HL-60 (cell line): ENCODE data around the gene ARHGAP26.

ENCODE experiments used
- DNase-seq, 2 experiments: peaks; one replicate each; pipeline ENCODE4 v3.0.0-alpha.2; 2010 to 2020; ENCODE audit warnings: low read depth in 1 of 2, low spot score in 1 of 2
- H3K27ac ChIP-seq: fragments of 250-450 bp; sonication (Bioruptor Pico); replicated peaks from 2 replicates; pipeline ENCODE4 v1.5.1; 2020; ENCODE audit warnings: mild to moderate bottlenecking, moderate library complexity
- H3K27me3 ChIP-seq: fragments of 250-450 bp; sonication (Bioruptor Pico); 2 replicates; pipeline ENCODE4 v1.5.1; 2021; ENCODE audit warnings: mild to moderate bottlenecking, moderate library complexity; ENCODE audit not compliant: insufficient read depth, poor library complexity, severe bottlenecking
- H3K4me3 ChIP-seq: replicated peaks from 2 replicates; pipeline ENCODE4 v1.5.1; 2011; ENCODE audit warnings: mild to moderate bottlenecking, control low read depth, low read length; ENCODE audit not compliant: insufficient read depth
- GABPA ChIP-seq: IDR thresholded peaks from 2 replicates; pipeline ENCODE4 v1.6.1; 2012; ENCODE audit warnings: low read depth
- POLR2AphosphoS5 ChIP-seq: IDR thresholded peaks from 2 replicates; pipeline ENCODE4 v1.6.1; 2012; ENCODE audit warnings: low read depth
- SPI1 ChIP-seq: IDR thresholded peaks from 2 replicates; pipeline ENCODE4 v1.6.1; 2012; ENCODE audit warnings: low read depth, mild to moderate bottlenecking, borderline replicate concordance
- TF ChIP-seq, protein P1 (sequence below): IDR thresholded peaks from one replicate; pipeline ENCODE4 v1.5.1; 2011; ENCODE audit warnings: low read length, control low read depth, inconsistent platforms; ENCODE audit not compliant: insufficient read depth
- TF ChIP-seq, protein P2 (sequence below): IDR thresholded peaks from 2 replicates; pipeline ENCODE4 v1.6.1; 2012; ENCODE audit warnings: low read depth; ENCODE audit not compliant: insufficient replicate concordance

The ARHGAP26 gene

GRCh38 chr5:142795251-142795650 is 25.1 kb downstream of the ARHGAP26 start:
- TF ChIP-seq, protein P1, sequence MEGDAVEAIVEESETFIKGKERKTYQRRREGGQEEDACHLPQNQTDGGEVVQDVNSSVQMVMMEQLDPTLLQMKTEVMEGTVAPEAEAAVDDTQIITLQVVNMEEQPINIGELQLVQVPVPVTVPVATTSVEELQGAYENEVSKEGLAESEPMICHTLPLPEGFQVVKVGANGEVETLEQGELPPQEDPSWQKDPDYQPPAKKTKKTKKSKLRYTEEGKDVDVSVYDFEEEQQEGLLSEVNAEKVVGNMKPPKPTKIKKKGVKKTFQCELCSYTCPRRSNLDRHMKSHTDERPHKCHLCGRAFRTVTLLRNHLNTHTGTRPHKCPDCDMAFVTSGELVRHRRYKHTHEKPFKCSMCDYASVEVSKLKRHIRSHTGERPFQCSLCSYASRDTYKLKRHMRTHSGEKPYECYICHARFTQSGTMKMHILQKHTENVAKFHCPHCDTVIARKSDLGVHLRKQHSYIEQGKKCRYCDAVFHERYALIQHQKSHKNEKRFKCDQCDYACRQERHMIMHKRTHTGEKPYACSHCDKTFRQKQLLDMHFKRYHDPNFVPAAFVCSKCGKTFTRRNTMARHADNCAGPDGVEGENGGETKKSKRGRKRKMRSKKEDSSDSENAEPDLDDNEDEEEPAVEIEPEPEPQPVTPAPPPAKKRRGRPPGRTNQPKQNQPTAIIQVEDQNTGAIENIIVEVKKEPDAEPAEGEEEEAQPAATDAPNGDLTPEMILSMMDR, result no peak
- no peak for TF ChIP-seq POLR2AphosphoS5
- TF ChIP-seq, protein P2, sequence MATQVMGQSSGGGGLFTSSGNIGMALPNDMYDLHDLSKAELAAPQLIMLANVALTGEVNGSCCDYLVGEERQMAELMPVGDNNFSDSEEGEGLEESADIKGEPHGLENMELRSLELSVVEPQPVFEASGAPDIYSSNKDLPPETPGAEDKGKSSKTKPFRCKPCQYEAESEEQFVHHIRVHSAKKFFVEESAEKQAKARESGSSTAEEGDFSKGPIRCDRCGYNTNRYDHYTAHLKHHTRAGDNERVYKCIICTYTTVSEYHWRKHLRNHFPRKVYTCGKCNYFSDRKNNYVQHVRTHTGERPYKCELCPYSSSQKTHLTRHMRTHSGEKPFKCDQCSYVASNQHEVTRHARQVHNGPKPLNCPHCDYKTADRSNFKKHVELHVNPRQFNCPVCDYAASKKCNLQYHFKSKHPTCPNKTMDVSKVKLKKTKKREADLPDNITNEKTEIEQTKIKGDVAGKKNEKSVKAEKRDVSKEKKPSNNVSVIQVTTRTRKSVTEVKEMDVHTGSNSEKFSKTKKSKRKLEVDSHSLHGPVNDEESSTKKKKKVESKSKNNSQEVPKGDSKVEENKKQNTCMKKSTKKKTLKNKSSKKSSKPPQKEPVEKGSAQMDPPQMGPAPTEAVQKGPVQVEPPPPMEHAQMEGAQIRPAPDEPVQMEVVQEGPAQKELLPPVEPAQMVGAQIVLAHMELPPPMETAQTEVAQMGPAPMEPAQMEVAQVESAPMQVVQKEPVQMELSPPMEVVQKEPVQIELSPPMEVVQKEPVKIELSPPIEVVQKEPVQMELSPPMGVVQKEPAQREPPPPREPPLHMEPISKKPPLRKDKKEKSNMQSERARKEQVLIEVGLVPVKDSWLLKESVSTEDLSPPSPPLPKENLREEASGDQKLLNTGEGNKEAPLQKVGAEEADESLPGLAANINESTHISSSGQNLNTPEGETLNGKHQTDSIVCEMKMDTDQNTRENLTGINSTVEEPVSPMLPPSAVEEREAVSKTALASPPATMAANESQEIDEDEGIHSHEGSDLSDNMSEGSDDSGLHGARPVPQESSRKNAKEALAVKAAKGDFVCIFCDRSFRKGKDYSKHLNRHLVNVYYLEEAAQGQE, result no peak
- TF ChIP-seq GABPA, result no peak
- peak; percentile 48; the same call in 1 of the 2 replicates for TF ChIP-seq SPI1
- peak in 1 of 2 experiments; percentile 58 for DNase-seq

DNA sequence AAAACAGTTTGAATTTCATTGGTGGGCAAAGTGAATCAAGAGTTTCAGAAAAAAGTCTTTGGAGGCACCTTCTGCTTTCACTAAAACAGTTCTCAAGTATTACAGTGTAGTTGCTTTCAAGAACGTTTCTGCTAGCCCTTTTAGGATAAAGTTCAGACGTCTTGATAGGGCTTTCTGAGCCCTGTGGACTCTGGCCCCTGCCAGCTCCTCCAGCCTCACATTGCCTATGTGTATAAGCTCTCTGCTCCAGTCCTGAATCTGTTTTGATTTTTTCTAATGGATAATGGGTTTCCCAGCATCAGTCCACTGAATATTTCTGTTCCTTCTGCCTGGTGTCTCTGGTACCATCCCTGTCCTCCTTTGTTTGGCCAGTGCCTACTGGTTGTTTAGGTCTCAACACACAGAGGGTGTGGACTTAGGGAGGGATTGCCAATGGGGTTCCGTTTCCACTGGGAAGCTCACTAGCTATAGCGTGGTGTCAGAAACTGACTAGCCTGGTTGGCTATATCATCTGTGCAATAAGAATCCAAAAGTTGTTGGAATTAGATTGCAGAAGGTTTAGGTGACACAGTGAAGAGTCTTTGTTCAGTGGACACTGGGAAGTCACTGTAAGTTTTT is 26.4 kb downstream of the ARHGAP26 start:
- Histone ChIP-seq H3K27me3 (no peaks in the 10 kb centered on the region), H3K4me3 (no peak overlapping the region), H3K27ac (no peak overlapping the region)
- no peak for DNase-seq
- TF ChIP-seq, protein P2, result no peak
- TF ChIP-seq POLR2AphosphoS5 (no peak), SPI1 (no peak), GABPA (no peak)
- TF ChIP-seq, protein P1, result no peak

More at GRCh38 chr5:142795251-142795650, 25.1 kb downstream of the ARHGAP26 start:
- 0 out of 2 replicates have a peak overlapping the region, but pooled peaks have one; percentile 21 for H3K27ac ChIP-seq
- H3K4me3 ChIP-seq, result no peak overlapping the region
- no peaks in the 10 kb centered on the region for H3K27me3 ChIP-seq

DNA sequence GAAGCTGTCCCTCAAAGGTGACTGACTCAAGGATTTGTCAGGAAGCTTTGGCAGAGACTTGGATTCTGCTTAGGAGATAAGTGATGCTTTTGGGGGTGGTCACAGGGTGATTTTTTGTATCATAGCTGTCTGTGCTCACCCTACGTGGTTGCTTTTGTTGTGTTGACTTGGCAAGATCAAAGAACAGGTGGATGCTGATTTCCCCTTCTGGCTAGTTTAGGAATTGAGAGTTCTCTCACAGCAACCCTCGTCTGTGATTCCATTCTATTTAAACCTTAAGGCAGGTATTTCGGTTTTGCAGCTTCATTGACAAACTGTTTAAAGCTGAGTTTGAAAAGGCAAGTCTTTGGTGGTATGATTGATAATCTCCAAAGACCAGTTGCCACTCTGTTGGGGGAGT is 27.2 kb downstream of the ARHGAP26 start:
- no peaks in the 10 kb centered on the region for H3K27me3 ChIP-seq
- peak overlapping the region; percentile 88 for H3K27ac ChIP-seq
- H3K4me3 ChIP-seq, result no peak overlapping the region
- DNase-seq, result no peak
- TF ChIP-seq GABPA, result no peak
- TF ChIP-seq, protein P1, result no peak
- TF ChIP-seq, protein P2, result no peak
- TF ChIP-seq SPI1, result no peak
- TF ChIP-seq POLR2AphosphoS5, result no peak
